ENCODE data around the gene ICAM1. TPM values are rescaled to one million over a fixed set of nuclear protein-coding genes. Genes with fewer than 3 reads are reported as not detected.
"Not testable (repeated sequence)": the region's sequence is repeated elsewhere in the genome, so short reads cannot be mapped to it uniquely, and the experiment has no call there.

The ICAM1 gene, protein sequence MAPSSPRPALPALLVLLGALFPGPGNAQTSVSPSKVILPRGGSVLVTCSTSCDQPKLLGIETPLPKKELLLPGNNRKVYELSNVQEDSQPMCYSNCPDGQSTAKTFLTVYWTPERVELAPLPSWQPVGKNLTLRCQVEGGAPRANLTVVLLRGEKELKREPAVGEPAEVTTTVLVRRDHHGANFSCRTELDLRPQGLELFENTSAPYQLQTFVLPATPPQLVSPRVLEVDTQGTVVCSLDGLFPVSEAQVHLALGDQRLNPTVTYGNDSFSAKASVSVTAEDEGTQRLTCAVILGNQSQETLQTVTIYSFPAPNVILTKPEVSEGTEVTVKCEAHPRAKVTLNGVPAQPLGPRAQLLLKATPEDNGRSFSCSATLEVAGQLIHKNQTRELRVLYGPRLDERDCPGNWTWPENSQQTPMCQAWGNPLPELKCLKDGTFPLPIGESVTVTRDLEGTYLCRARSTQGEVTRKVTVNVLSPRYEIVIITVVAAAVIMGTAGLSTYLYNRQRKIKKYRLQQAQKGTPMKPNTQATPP
- total RNA-seq (2014; rRNA removed; shearing (Covaris generic)) = 1.1 and 1.6 TPM in 2 replicates
- polyA plus RNA-seq (2014; cell fraction: nucleus; rRNA removed) = 0.50 and 2.5 TPM in 2 replicates

DNA sequence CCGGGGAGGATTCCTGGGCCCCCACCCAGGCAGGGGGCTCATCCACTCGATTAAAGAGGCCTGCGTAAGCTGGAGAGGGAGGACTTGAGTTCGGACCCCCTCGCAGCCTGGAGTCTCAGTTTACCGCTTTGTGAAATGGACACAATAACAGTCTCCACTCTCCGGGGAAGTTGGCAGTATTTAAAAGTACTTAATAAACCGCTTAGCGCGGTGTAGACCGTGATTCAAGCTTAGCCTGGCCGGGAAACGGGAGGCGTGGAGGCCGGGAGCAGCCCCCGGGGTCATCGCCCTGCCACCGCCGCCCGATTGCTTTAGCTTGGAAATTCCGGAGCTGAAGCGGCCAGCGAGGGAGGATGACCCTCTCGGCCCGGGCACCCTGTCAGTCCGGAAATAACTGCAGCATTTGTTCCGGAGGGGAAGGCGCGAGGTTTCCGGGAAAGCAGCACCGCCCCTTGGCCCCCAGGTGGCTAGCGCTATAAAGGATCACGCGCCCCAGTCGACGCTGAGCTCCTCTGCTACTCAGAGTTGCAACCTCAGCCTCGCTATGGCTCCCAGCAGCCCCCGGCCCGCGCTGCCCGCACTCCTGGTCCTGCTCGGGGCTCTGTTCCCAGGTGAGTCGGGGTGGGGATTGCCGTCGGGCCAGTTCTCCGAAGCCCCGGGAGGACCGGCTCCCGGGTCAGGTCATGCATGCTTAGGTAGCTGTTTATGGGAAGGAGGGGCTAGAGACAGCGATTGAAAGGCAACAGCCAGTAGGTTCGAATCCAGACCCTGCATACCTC, at the start of gene ICAM1:
TSS of gene ICAM1 (plus strand) at position 505 of the 779 bp plus-strand sequence. CDS start at position 545, 40 bp downstream.
- DNase-seq (ENCODE audit: extremely low read depth, low read depth) = no peak

GRCh38 chr19:10222201-10222890, 48.6 kb upstream of the ICAM1 start:
- no peak for DNase-seq (ENCODE audit: extremely low read depth, low read depth)

DNA sequence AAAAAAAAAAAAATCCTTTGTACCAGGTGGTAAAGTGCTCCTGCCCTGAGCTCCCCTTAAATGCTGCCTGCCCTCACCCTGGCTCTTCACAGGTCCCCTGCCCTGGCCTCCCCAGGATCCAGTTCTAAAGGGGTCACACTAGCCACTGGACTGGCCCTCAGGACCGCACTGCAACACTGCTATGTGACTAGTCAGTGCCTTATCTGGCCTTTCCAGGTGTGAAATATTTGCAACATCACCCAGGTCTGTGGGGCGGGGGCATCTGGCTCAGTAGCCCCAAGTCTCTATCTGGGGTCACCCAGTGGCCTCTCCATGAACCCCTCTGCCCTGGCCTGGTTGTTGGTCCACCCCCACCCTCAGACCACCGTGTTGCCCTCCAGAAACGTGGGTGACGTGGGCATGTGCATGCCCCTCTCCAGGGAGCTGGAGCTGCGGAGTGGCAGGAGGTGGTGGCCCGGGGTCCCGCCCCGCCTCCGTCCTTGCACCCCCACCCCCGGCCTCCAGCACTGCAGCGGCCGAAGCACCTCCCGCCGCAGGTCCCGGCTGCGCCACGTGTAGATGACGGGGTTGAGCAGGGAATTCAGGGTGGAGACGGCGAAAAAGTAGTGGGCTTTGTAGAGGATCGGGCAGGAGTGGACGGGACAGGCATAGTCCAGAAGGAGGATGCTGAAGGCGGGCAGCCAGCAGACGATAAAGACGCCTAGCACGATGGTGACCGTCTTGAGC, 47.3 kb upstream of the ICAM1 start:
- DNase-seq (ENCODE audit: extremely low read depth, low read depth) = no peak

- DNase-seq (ENCODE audit: extremely low read depth, low read depth) = no peak
Observed at GRCh38 chr19:10224337-10224736, 46.6 kb upstream of the ICAM1 start.

DNA sequence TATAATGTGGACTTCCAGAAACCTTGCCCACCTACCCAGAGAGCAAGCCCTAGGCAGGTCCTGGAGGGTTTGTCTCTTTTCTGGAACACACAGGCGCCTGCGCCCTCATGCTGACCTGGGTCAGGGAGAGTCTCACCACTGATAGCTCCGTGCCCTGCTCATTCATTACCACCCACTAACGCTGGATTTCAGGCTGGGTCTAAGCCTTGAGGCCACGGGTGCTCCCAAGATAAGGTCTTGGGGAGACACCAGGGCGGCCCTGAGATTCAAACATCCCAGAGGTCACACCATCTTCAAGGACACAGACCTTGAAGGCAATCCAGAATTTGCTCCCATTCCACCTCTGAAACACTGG, 44.9 kb upstream of the ICAM1 start:
- no peak for DNase-seq (ENCODE audit: extremely low read depth, low read depth)

- no peak for DNase-seq (ENCODE audit: extremely low read depth, low read depth)
Observed at GRCh38 chr19:10226376-10227025, 44.4 kb upstream of the ICAM1 start.

GRCh38 chr19:10227026-10227971, 43.6 kb upstream of the ICAM1 start:
- no peak for DNase-seq (ENCODE audit: extremely low read depth, low read depth)

DNA sequence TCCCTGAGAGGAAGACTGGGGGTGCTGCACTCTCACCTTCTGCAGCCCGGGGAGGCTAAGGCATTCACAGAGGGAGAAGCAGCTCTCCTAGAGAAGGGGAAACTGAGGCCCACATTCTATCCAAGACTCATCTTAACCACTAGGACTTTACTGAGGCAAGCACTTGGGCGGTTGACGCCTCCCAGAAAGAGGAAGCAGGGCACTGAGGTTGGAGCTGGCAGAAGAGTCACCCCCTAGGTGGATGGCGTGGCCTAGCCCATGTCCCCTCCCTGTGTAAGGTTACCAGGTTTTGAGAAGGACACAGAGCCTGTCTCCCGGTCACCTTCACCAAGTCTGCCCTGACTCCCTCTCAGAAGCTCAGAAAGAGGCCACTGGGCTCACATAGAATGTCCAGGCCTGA, 42.5 kb upstream of the ICAM1 start:
- DNase-seq (ENCODE audit: extremely low read depth, low read depth) = no peak

GRCh38 chr19:10228920-10229319, 42.0 kb upstream of the ICAM1 start:
- DNase-seq (ENCODE audit: extremely low read depth, low read depth) = no peak

- no peak for DNase-seq (ENCODE audit: extremely low read depth, low read depth)
Observed at GRCh38 chr19:10230173-10230860, 40.6 kb upstream of the ICAM1 start.

GRCh38 chr19:10230861-10231611, 39.9 kb upstream of the ICAM1 start, which contains the start of gene S1PR2:
Gene S1PR2 (minus strand): TSS chr19:10231331. CDS start chr19:10224905, 6,426 bp downstream.
- peak; percentile 53 for DNase-seq (ENCODE audit: extremely low read depth, low read depth)

GRCh38 chr19:10231612-10232228, 39.2 kb upstream of the ICAM1 start:
- no peak for DNase-seq (ENCODE audit: extremely low read depth, low read depth)

DNA sequence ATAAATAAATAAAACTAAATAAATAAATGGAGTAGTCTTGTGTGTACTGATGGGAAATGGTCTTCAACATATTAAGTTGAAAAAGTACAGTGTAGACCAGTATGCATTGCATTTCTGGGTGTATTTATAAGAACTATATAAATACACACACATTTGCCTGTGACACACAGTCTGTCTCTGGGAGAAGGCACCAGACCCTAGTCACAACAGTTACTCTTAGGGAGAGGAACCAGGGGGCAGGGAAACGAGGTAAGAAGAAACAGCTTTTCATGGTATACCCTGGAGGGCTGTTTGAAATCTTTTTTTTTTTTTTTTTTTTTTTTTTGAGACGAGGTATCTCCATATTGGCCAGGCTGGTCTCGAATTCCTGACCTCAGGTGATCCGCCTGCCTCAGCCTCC, 37.0 kb upstream of the ICAM1 start:
- DNase-seq (ENCODE audit: extremely low read depth, low read depth) = no peak

GRCh38 chr19:10235003-10235402, 35.9 kb upstream of the ICAM1 start:
- DNase-seq (ENCODE audit: extremely low read depth, low read depth) = no peak

- not testable (repeated sequence) for DNase-seq (ENCODE audit: extremely low read depth, low read depth)
Observed at GRCh38 chr19:10235409-10235808, 35.5 kb upstream of the ICAM1 start.

GRCh38 chr19:10237702-10238101, 33.2 kb upstream of the ICAM1 start:
- no peak for DNase-seq (ENCODE audit: extremely low read depth, low read depth)

Data from NCI-H460 (cell line).